ENCODE data around the gene MIA2.
"Not testable (repeated sequence)": the region's sequence is repeated elsewhere in the genome, so short reads cannot be mapped to it uniquely, and the experiment has no call there.

MIA2 gene

DNA sequence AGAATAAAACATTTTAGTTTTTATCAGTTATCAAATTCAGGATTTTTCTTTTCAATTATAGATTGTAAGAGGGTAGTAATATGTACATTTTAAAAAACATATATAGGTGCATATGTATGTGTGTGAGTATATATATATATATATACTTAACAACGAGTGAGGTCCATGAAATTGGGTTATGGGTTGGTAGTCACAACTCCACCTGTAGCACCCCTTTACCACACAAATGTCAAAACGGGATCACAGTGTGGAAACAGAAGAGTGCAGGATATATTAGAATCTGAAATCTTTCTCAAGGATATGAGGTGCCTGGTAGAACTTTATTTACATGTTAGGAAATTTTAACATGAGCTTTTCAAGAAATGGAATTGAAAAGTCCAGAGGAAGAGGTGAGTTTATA lies 31.3 kb downstream of the MIA2 start:
- H3K4me3 ChIP-seq (ENCODE audit: low read depth, low read length), result peak overlapping the region; percentile 27
- no peak for DNase-seq (ENCODE audit: low read depth)

DNA sequence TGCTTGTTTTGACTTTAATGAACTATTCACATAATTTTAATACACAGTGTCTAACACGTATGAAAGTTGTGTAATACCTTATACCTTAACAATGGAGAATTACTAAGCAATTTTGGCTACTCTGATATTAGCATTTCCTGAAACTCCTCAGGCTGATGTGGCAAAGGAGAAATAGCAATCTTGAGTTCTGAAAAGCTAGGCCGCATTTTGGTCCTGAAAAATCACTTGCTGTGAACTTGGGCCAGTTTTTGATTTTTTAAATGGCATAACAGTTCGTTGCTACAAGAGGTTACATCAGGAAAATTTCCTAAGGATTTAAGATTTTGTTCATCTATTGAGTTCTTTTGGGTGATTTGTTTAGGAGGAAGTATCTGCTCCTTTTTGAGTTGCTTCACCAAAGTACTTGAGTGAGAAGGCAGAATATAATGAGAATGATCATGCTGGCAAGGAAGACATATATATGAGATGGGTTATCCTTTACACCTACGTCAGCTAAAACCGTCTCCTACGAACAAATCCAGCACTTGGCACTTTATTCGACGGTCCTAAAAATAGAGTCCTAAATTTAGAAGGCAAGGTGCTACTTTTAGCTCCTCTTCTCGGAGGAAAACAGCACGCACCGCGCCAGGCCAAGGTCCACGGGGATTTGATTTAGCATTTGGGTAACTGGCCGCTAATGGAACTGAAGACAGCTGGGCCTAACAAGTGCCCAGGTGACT lies 32.2 kb downstream of the MIA2 start:
- H3K4me3 ChIP-seq (ENCODE audit: low read depth, low read length), result peak overlapping the region; percentile 92
- no peak for DNase-seq (ENCODE audit: low read depth)

GRCh38 chr14:39266525-39266870 lies 32.8 kb downstream of the MIA2 start:
- DNase-seq (ENCODE audit: low read depth), result no peak
- H3K4me3 ChIP-seq (ENCODE audit: low read depth, low read length), result peak overlapping the region; percentile 92

- peak overlapping the region; percentile 92 for H3K4me3 ChIP-seq (ENCODE audit: low read depth, low read length)
- peak; percentile 59 for DNase-seq (ENCODE audit: low read depth)
Observed at GRCh38 chr14:39266871-39267607, 33.3 kb downstream of the MIA2 start.

GRCh38 chr14:39267608-39268005 lies 33.9 kb downstream of the MIA2 start:
- peak overlapping the region; percentile 92 for H3K4me3 ChIP-seq (ENCODE audit: low read depth, low read length)
- DNase-seq (ENCODE audit: low read depth), result no peak

- peak overlapping the region; percentile 92 for H3K4me3 ChIP-seq (ENCODE audit: low read depth, low read length)
- no peak for DNase-seq (ENCODE audit: low read depth)
Observed at GRCh38 chr14:39268393-39268792, 34.7 kb downstream of the MIA2 start.

GRCh38 chr14:39272918-39273317 lies 39.2 kb downstream of the MIA2 start:
- DNase-seq (ENCODE audit: low read depth), result no peak
- no peak overlapping the region for H3K4me3 ChIP-seq (ENCODE audit: low read depth, low read length)

DNA sequence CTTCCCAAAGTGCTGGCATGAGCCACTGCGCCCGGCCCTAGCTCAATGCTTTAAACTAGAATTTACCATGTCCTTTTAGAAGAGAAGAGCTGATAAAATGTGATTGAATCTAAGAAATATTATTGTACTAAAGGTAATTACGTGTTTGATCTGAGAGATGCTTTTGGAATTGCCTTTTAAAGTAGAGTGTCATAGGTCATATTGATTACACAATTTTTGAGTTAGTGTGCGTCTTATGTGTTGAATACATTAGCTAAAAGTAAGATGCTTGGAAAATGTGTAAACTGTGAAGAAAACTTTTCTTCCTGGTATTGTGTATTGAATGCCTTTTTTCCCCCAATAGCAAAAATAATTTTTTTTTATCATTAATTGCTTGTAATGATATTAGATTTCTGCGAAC lies 41.7 kb downstream of the MIA2 start:
- no peak for DNase-seq (ENCODE audit: low read depth)

DNA sequence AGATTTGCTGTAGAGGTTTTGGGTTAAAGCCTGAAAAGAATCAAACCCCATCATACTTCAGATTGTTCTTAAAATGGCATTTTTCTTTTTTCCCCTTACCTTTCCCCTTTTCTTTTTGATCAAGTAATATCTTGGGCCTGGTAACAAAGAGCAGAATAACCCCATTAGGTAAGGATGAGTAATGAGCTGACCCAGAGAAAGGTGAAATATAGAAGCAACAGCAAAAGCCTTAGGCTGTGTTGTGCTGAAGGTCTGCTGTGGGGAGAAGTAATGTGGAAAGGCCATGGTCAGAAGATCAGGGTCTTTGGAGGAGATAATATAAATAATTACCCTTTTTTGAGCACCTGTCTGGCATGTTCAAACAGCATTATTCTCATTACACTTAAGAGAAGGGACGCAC lies 42.3 kb downstream of the MIA2 start:
- DNase-seq (ENCODE audit: low read depth), result no peak
- no peak overlapping the region for H3K4me3 ChIP-seq (ENCODE audit: low read depth, low read length)

More for the DNA sequence above, 41.7 kb downstream of the MIA2 start:
- H3K4me3 ChIP-seq (ENCODE audit: low read depth, low read length), result no peak overlapping the region

GRCh38 chr14:39276579-39277114 lies 42.9 kb downstream of the MIA2 start:
- DNase-seq (ENCODE audit: low read depth), result no peak
- no peak overlapping the region for H3K4me3 ChIP-seq (ENCODE audit: low read depth, low read length)

DNA sequence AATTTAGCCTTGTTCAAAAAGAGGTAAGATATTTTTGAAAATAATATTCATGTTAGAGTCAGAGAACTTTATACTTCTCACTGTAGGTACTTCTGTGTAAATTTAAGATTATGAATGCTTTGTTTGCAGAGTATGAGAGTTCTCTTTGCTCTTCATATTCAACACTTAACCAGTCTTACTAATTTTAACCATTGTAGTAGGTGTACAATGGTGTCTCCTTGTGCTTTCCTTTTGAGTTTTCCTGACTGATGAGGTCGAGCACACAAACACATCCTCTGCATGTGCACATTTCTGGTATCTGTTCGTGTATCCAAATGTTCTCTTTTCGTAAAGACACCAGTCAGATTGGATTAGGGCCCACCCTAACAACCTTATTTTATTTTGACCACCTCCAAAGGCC lies 45.8 kb downstream of the MIA2 start:
- DNase-seq (ENCODE audit: low read depth), result no peak

DNA sequence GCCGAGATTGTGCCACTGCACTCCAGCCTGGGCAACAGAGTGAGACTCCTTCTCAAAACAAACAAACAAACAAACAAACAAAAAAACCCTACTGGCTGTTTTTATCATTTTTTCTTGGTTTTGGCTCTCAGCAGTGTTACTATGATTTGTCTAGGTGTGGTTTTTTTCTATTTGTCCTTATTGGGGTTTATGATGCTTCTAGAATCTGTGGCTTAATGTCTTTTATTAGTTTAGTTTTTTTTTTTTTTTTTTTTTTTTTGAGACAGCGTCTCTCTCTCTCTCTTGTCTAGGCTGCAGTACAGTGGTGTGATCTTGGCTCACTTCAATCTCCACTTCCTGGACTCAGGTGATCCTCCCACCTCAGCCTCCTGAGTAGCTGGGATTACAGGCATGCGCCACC lies 47.0 kb downstream of the MIA2 start:
- not testable (repeated sequence) for H3K4me3 ChIP-seq (ENCODE audit: low read depth, low read length); DNase-seq (ENCODE audit: low read depth)

More for the DNA sequence above, 45.8 kb downstream of the MIA2 start:
- no peak overlapping the region for H3K4me3 ChIP-seq (ENCODE audit: low read depth, low read length)

GRCh38 chr14:39289523-39289922 lies 55.8 kb downstream of the MIA2 start:
- H3K4me3 ChIP-seq (ENCODE audit: low read depth, low read length), result no peak overlapping the region
- no peak for DNase-seq (ENCODE audit: low read depth)

GRCh38 chr14:39291701-39292100 lies 58.0 kb downstream of the MIA2 start:
- no peak for DNase-seq (ENCODE audit: low read depth)
- no peak overlapping the region for H3K4me3 ChIP-seq (ENCODE audit: low read depth, low read length)

DNA sequence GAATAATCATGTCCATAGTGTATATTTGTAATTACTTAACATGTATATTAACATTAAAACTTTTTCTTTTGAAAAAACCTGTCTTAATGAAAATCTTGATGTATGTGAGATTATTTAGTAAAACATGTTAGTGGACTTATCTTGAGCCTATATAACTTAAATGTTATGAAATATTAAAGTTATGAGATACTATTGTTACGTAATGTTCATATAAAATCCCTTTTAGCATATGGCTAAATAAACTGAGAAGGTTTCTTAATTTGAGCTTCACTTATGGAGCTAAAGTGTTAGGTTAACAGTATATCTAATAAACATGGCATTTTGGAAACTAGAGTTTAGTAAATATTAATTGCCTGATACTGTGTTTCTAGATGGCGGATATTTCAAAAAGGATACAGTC lies 59.9 kb downstream of the MIA2 start:
- DNase-seq (ENCODE audit: low read depth), result no peak
- H3K4me3 ChIP-seq (ENCODE audit: low read depth, low read length), result no peak overlapping the region

DNA sequence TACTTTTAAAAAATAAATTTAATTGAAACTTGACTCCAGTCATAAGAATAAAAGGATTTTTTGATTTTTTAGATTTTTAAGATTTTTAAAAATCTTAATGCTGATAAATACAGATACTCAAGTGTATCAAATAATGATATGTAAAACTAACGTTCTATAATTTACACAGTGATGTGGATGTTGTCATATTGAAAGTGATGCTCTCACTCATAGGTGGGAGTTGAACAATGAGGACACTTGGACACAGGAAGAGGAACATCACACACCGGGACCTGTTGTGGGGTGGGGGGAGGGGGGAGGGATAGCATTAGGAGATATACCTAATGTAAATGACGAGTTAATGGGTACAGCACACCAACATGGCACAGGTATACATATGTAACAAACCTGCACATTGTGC lies 66.7 kb downstream of the MIA2 start:
- DNase-seq (ENCODE audit: low read depth); H3K4me3 ChIP-seq (ENCODE audit: low read depth, low read length): not testable (repeated sequence)

DNA sequence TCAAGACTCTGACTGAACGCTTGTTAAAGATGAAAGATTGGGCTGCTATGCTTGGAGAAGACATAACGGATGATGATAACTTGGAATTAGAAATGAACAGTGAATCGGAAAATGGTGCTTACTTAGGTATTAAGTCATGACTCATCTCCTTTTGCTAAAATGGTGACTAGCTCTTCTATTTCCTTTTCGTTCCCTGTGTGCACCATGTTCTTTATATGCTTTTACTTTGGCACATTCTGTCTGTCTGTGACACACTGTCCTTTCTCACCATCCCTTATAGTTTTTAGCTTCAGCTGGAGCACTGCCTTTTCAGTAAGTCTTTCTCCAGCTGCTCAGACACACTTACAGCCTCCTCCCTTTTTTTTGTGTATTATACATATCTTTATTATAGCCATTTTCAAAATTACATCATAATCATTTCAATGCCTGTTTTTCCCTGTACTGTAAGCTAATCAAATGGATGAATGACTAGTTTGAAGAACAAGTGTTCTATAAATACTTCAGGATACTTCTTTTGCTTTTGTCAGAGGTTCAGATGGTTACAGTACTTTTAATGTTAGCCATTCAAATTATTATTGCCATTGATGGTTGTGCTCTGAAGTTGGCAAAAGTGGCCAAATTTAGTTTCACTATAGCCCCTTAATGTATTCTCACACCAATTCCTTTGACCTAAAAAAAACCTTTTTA lies 68.6 kb downstream of the MIA2 start:
- H3K4me3 ChIP-seq (ENCODE audit: low read depth, low read length), result no peak overlapping the region
- DNase-seq (ENCODE audit: low read depth), result no peak

DNA sequence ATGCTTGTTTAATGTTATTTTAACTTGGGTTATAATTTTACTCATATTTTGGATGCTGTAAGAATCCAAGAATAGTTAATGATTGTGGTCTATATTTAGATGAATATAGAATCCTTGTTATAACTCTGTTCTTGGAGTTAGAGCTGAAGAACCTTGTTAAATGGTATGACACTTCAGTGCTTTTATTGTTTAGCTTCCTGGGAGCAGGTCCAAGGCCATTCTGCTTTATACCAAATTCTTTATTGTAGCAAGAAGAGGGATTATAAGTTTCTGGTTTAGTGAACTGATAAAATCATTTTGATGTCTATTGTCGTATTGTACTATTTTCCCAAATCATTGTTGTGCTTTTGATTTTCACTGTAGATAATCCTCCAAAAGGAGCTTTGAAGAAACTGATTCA lies 69.4 kb downstream of the MIA2 start:
- no peak for DNase-seq (ENCODE audit: low read depth)
- H3K4me3 ChIP-seq (ENCODE audit: low read depth, low read length), result no peak overlapping the region

DNA sequence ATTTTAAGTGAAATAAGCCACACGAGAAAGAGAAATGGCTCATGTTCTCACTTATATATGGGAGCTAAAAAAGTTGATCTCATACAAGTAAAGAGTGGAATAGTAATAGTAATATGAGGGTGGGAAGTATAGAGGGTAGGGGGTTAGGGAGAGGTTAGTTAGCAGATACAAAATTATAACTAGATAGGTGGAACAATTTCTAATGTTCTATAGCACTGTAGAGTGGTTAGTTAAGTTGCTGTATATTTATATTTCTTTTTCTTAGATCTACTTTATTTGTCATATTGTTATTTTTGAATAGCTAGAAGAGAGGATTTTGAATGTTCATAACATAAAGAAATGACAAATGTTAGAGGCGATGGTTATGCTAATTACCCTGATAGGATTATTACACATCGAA lies 74.1 kb downstream of the MIA2 start:
- H3K4me3 ChIP-seq (ENCODE audit: low read depth, low read length), result no peak overlapping the region
- no peak for DNase-seq (ENCODE audit: low read depth)

- H3K4me3 ChIP-seq (ENCODE audit: low read depth, low read length), result no peak overlapping the region
Observed at GRCh38 chr14:39310051-39310450, 76.3 kb downstream of the MIA2 start.

More at GRCh38 chr14:39310051-39310450, 76.3 kb downstream of the MIA2 start:
- no peak for DNase-seq (ENCODE audit: low read depth)
